ENCODE measurements around the gene RBM33.

GRCh38 chr7:155775691-155776090 is 131.2 kb downstream of the RBM33 start:
- TF ChIP-seq CTCF (conservative IDR thresholded peaks at IDR 0.05; ENCODE audit: low read depth, low read length), result no peak
- no peak for TF ChIP-seq EZH2 (IDR thresholded peaks at IDR 0.05; ENCODE audit: borderline replicate concordance, low read depth, low read length, poor library complexity, severe bottlenecking)
